Stimulated activated CD8-positive, alpha-beta memory T cell treated with anti-CD3 and anti-CD28 coated beads, Interleukin-4, amount 100 ng/mL, for 24 hours (primary cell): Measurements from ENCODE around the gene KIDINS220.
A peak's percentile ranks its signal among the peaks of the same experiment; 100 is the strongest.

Source experiments
- DNase-seq: peaks from one replicate; pipeline ENCODE4 v3.0.0-alpha.2; 2020; ENCODE audit warnings: low read depth

KIDINS220 gene

GRCh38 chr2:8697190-8697589 is 140.2 kb downstream of the KIDINS220 start:
- DNase-seq: no peak

- DNase-seq: no peak
These were observed 142.7 kb downstream of the KIDINS220 start for GRCh38 chr2:8694737-8695136.

DNA sequence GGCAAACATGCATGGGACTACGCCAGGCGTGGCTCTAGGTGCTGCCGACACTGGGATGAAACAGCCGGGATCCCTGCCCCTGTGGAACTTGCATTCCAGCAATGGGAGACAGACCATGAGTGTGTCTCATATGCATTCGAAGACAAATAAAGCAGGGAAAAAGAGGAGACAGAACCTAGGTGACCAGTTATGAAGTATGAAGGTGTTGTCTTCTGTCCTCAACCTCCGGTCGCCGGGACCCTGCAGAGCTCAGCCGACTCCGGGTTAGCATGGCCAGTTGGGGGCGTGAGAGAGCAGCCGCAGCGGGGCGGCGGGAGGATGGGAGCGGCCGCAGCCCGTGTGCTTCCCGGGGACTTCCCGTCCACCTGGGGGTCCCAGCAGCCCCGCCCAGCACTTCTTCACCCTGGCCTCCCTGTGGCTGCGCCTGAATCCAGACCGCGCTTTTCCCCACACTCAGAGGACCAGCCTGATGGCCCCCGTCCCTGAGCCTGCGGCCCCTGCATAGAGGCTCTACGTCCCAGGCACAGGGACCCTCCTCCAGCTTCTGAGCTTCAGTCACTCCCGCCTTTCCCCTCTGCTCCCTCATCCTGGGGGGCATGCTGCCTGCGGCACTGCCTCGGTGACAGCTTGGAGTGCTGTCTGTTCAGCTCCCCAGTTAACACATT is 144.1 kb downstream of the KIDINS220 start:
- DNase-seq: no peak

- no peak for DNase-seq
These were observed 144.6 kb downstream of the KIDINS220 start for GRCh38 chr2:8692783-8693156.

GRCh38 chr2:8691859-8692437 is 145.5 kb downstream of the KIDINS220 start:
- DNase-seq: no peak

GRCh38 chr2:8685697-8686358 is 151.6 kb downstream of the KIDINS220 start:
- DNase-seq: peak; percentile 69

GRCh38 chr2:8684878-8685696 is 152.3 kb downstream of the KIDINS220 start:
- DNase-seq: peak; percentile 48

DNA sequence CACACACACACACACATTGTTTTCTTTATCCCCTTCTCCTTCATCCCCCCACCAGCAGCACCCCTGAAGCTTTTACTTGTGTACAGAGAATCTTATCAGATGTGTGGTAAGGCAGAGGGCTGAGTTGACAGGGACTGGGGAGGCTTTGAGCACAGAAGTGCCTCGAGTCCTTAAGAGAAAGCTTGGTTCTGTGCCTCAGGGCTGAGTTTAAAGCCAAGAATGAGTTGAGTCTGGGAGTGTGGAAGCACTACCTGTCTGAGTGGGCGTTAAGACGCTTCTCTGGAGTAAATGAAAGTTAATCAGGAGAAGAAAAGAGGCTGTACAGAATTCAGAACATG is 152.9 kb downstream of the KIDINS220 start:
- DNase-seq: no peak

- DNase-seq: peak; percentile 30
These were observed 154.4 kb downstream of the KIDINS220 start for GRCh38 chr2:8682719-8683667.

DNA sequence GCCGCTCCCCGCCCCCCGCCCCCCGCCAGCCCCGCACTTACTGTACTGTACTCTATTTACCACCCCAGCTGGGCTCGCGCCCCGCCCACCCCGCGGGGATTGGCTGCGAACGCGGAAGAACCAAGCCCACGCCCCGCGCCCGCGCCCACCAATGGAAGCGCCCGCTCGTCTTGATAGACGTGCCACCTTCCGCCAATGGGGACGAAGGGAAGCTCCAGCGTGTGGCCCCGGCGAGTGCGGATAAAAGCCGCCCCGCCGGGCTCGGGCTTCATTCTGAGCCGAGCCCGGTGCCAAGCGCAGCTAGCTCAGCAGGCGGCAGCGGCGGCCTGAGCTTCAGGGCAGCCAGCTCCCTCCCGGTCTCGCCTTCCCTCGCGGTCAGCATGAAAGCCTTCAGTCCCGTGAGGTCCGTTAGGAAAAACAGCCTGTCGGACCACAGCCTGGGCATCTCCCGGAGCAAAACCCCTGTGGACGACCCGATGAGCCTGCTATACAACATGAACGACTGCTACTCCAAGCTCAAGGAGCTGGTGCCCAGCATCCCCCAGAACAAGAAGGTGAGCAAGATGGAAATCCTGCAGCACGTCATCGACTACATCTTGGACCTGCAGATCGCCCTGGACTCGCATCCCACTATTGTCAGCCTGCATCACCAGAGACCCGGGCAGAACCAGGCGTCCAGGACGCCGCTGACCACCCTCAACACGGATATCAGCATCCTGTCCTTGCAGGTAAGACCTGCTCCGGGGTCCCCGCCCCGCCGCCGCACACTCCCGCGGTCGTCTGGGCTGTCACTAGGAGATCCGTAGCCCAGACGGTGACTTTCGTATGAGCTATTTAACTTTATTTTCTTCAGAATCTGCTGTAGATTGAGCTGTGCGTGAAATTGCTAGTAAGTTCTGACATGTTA is 155.4 kb downstream of the KIDINS220 start, which contains the start of gene ID2:
Gene ID2, plus strand, starts transcription at position 271 of the 907 bp plus-strand sequence. Its CDS starts 110 bp downstream, at position 381.
- DNase-seq: peak; percentile 98

GRCh38 chr2:8680822-8681760 is 156.3 kb downstream of the KIDINS220 start:
- peak; percentile 69 for DNase-seq

GRCh38 chr2:8679827-8680731 is 157.3 kb downstream of the KIDINS220 start:
- DNase-seq: no peak

- DNase-seq: no peak
These were observed 157.9 kb downstream of the KIDINS220 start for GRCh38 chr2:8679567-8679826.
